Gastroesophageal sphincter (tissue), 4 donors: Measurements from ENCODE around the gene NOBOX. TPM values are rescaled to one million over a fixed set of nuclear protein-coding genes. Genes with fewer than 3 reads are reported as not detected.

Experiments
- small RNA-seq, 4 donors: library from RNA; depleted of rRNA; stranded (forward); fragments of <200 nt; gene quantifications; one replicate each; pipeline ENCODE3, GENCODE V24; 2016
- total RNA-seq, 4 donors: library from RNA; depleted of rRNA; stranded (reverse); fragments of >200 nt; gene quantifications; one replicate each; pipeline ENCODE4 v1.1.0, GENCODE V29; 2016

NOBOX gene
- total RNA-seq, 4 donors from 2014 or later, result not detected

Small RNA genes lying within 50 kb of the gene (small RNA-seq; reads per million reads assigned to genes)
- gene RNU6ATAC40P, result 0 reads per million in 4 donors

Other genes with a start within 250 kb of the NOBOX start
- 1 to 10 TPM in 2 of 4 donors, under 1 TPM in 1, not detected in 1; 0.27 to 1.7 (median 1.1) TPM for gene CTAGE4, start 220.2 kb downstream of the NOBOX start, total RNA-seq
- gene ARHGEF35, start 207.9 kb downstream of the NOBOX start, total RNA-seq, result 1 to 10 TPM in 3 of 4 donors, under 1 TPM in 1; 0.54 to 4.5 (median 2.3) TPM
- gene OR2A42, start 164.1 kb downstream of the NOBOX start, total RNA-seq, result under 1 TPM in 2 of 4 donors, not detected in 2; 0.16 to 0.39 TPM
- 1 to 10 TPM in 3 of 4 donors, under 1 TPM in 1; 0.47 to 1.9 (median 1.3) TPM for gene OR2A7, start 138.9 kb downstream of the NOBOX start, total RNA-seq
- gene CTAGE8, start 134.4 kb downstream of the NOBOX start, total RNA-seq, result 1 to 10 TPM in 1 of 4 donors, under 1 TPM in 1, not detected in 2; 0.94 to 2.2 TPM
- under 1 TPM in 2 of 4 donors, not detected in 2; 0.13 to 0.42 TPM for gene OR2A1, start 91.3 kb downstream of the NOBOX start, total RNA-seq
- gene ARHGEF5, start 48.3 kb downstream of the NOBOX start, total RNA-seq, result 10 to 100 TPM in 1 of 4 donors, 1 to 10 TPM in 3; 2.6 to 13.3 (median 5.2) TPM